Measurements from ENCODE around the gene RAB37. TPM values are rescaled to one million over a fixed set of nuclear protein-coding genes. Genes with fewer than 3 reads are reported as not detected.

Gene RAB37
- total RNA-seq, 1 donor from 2014 or later = 0.38 TPM

DNA sequence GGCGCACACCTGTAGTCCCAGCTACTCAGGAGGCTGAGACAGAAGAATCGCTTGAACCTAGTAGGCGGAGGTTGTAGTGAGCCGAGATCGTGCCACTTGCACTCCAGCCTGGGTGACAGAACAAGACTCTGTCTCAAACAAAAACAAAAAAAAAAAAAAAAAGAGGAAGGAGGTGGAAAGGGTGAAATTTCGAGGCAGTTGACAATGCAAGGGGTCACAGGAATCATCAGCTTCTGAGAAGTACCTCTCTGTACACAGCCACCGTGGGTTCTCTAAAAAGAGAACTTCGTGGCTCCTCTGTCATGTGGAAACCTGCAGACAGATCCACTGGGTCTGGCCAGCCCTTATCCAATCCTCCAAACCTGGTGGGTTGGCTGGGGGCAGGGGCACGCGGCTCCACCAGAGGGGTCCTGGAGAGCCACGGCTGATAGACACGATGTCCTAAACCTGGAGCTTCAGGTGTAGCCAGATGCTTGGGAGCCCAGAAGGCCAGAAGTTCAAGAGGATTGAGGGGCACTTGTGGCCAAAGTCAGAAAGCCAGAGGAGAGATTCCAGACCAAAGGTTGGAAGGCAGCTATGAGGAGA lies 23.8 kb upstream of the RAB37 start:
- no peak overlapping the region for H3K27ac Mint-ChIP-seq
- no peaks in the 10 kb centered on the region for H3K36me3 Mint-ChIP-seq
- TF ChIP-seq CTCF (IDR thresholded peaks at IDR 0.05; ENCODE audit: unreplicated experiment) = no peak
- DNase-seq (ENCODE audit: low spot score in 2 of 2, unreplicated experiment in 2 of 2) = no peak
- H3K4me3 Mint-ChIP-seq = no peak overlapping the region
- H3K27me3 Mint-ChIP-seq (ENCODE audit: low read depth) = peaks cover 41% of the 10 kb centered on the region
- no peaks in the 10 kb centered on the region for H3K9me3 Mint-ChIP-seq
- H3K4me1 Mint-ChIP-seq = no peaks in the 10 kb centered on the region

- no peak for DNase-seq (ENCODE audit: low spot score in 2 of 2, unreplicated experiment in 2 of 2)
Measured at GRCh38 chr17:74715144-74715543, 21.9 kb upstream of the RAB37 start.

GRCh38 chr17:74720506-74720905 lies 16.6 kb upstream of the RAB37 start:
- Mint-ChIP-seq H3K4me3 (no peak overlapping the region), H3K27ac (no peak overlapping the region), H3K36me3 (no peaks in the 10 kb centered on the region), H3K27me3 (ENCODE audit: low read depth) (peaks cover 40% of the 10 kb centered on the region), H3K9me3 (no peaks in the 10 kb centered on the region), H3K4me1 (no peaks in the 10 kb centered on the region)
- TF ChIP-seq CTCF (IDR thresholded peaks at IDR 0.05; ENCODE audit: unreplicated experiment) = no peak
- no peak for DNase-seq (ENCODE audit: low spot score in 2 of 2, unreplicated experiment in 2 of 2)

More at GRCh38 chr17:74715144-74715543, 21.9 kb upstream of the RAB37 start:
- Mint-ChIP-seq H3K4me3 (no peak overlapping the region), H3K9me3 (no peaks in the 10 kb centered on the region), H3K36me3 (no peaks in the 10 kb centered on the region), H3K27ac (no peak overlapping the region), H3K4me1 (no peaks in the 10 kb centered on the region), H3K27me3 (ENCODE audit: low read depth) (peaks cover 44% of the 10 kb centered on the region)
- TF ChIP-seq CTCF (IDR thresholded peaks at IDR 0.05; ENCODE audit: unreplicated experiment) = no peak

DNA sequence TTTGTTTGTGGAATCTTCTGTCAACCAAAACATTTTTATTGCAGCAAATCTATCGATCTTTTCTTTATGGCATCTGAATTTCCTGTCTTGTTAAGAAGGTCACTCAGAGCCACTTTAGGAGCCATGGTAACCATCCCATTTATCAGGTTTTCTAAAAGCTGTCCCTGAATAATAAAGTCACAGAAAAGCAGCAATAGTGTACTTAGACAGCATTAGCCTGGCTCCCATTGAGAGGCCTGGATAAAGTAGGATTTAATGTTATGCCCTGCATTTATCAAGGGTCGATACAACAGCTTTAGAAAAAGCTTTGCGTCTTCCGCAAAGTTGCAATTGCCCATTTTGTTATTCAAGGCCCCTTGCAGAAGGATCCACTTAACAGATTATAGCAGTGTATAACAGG lies 14.3 kb upstream of the RAB37 start:
- no peaks in the 10 kb centered on the region for H3K4me1 Mint-ChIP-seq
- H3K36me3 Mint-ChIP-seq = no peaks in the 10 kb centered on the region
- H3K27ac Mint-ChIP-seq = no peak overlapping the region
- no peak for DNase-seq (ENCODE audit: low spot score in 2 of 2, unreplicated experiment in 2 of 2)
- H3K9me3 Mint-ChIP-seq = no peaks in the 10 kb centered on the region
- peaks cover 38% of the 10 kb centered on the region for H3K27me3 Mint-ChIP-seq (ENCODE audit: low read depth)
- TF ChIP-seq CTCF (IDR thresholded peaks at IDR 0.05; ENCODE audit: unreplicated experiment) = no peak
- H3K4me3 Mint-ChIP-seq = no peak overlapping the region

DNA sequence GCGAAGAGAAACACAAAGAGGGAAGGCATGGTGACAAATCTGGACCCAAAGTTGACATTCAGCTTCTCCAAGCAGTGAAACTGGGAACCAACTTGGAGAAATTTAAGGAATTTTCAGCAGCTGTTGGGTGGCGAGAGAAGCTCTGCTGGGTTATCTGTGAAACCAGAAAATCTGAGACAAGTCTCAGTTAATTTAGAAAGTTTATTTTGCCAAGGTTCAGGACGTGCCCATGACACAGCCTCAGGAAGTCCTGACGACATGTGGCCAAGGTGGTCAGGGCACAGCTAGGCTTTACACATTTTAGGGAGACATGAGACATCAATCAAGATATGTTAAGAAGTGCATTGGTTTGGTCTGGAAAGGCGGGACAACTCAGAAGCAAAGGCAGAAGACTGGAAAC lies 13.2 kb upstream of the RAB37 start:
- TF ChIP-seq CTCF (IDR thresholded peaks at IDR 0.05; ENCODE audit: unreplicated experiment) = no peak
- H3K9me3 Mint-ChIP-seq = no peaks in the 10 kb centered on the region

DNA sequence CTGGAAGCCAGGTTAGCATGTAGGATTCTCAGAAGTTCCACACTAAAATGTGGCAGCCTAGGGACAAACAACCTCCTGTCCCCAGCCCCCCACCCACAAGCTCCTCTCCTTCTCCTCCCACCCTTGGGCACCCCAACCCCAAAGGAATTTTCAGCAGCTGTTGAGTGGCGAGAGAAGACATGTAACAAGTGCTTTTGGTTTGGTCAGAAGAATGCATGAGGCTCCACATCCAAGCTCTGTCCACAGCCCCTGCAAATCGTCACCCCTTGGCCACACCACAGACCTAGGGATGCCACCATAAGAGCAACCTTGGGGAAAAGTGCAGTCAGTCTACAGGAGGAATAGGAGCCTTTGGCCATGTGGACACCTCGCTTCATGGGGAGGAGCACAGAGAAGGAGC lies 11.9 kb upstream of the RAB37 start:
- no peak for DNase-seq (ENCODE audit: low spot score in 2 of 2, unreplicated experiment in 2 of 2)
- no peak overlapping the region for H3K27ac Mint-ChIP-seq
- no peak for TF ChIP-seq CTCF (IDR thresholded peaks at IDR 0.05; ENCODE audit: unreplicated experiment)
- H3K4me1 Mint-ChIP-seq = no peaks in the 10 kb centered on the region
- H3K4me3 Mint-ChIP-seq = no peak overlapping the region
- H3K9me3 Mint-ChIP-seq = no peaks in the 10 kb centered on the region
- H3K36me3 Mint-ChIP-seq = no peaks in the 10 kb centered on the region
- H3K27me3 Mint-ChIP-seq (ENCODE audit: low read depth) = peaks cover 27% of the 10 kb centered on the region

More for the DNA sequence above, 13.2 kb upstream of the RAB37 start:
- Mint-ChIP-seq H3K4me1 (no peaks in the 10 kb centered on the region), H3K27ac (no peak overlapping the region), H3K4me3 (no peak overlapping the region), H3K27me3 (ENCODE audit: low read depth) (peaks cover 31% of the 10 kb centered on the region), H3K36me3 (no peaks in the 10 kb centered on the region)
- DNase-seq (ENCODE audit: low spot score in 2 of 2, unreplicated experiment in 2 of 2) = no peak
